ENCODE data around the gene MCC.

MCC gene

DNA sequence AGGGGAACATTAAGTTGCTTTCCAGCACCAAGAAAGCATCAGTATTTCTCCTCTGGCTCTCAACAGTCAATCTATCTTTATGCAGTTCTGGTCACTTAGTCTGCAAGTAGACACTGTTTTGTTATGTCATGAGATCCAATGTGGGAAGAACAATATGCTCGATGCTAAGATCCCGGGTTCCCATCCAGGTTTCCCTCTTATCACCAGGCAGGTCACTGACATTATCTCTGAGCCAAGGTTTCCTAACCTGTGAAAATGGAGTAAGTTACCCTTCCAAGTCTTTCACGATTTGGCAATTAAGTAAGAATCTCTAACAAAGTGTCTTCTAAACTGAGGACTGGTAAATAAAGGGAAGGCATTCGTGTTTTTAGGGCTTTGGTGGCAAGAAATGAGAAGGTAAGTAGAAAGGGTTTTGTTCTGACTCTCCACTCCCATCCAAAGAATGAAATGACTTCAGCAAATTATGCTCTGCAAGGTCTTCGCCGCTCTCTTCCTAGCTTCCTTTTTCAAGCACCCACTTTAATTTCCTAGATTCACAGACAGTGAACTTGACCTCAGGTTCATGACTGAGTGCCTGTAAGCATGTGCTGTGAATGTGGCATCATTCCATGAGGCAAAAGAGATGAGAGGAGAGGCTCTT lies 425.3 kb downstream of the MCC start:
- no peak for DNase-seq (ENCODE audit: low read depth)
- no peak overlapping the region for H3K4me3 ChIP-seq (ENCODE audit: low read length)
- TF ChIP-seq, protein P1, sequence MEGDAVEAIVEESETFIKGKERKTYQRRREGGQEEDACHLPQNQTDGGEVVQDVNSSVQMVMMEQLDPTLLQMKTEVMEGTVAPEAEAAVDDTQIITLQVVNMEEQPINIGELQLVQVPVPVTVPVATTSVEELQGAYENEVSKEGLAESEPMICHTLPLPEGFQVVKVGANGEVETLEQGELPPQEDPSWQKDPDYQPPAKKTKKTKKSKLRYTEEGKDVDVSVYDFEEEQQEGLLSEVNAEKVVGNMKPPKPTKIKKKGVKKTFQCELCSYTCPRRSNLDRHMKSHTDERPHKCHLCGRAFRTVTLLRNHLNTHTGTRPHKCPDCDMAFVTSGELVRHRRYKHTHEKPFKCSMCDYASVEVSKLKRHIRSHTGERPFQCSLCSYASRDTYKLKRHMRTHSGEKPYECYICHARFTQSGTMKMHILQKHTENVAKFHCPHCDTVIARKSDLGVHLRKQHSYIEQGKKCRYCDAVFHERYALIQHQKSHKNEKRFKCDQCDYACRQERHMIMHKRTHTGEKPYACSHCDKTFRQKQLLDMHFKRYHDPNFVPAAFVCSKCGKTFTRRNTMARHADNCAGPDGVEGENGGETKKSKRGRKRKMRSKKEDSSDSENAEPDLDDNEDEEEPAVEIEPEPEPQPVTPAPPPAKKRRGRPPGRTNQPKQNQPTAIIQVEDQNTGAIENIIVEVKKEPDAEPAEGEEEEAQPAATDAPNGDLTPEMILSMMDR (conservative IDR thresholded peaks at IDR 0.05; ENCODE audit: low read depth, low read length), result no peak

DNA sequence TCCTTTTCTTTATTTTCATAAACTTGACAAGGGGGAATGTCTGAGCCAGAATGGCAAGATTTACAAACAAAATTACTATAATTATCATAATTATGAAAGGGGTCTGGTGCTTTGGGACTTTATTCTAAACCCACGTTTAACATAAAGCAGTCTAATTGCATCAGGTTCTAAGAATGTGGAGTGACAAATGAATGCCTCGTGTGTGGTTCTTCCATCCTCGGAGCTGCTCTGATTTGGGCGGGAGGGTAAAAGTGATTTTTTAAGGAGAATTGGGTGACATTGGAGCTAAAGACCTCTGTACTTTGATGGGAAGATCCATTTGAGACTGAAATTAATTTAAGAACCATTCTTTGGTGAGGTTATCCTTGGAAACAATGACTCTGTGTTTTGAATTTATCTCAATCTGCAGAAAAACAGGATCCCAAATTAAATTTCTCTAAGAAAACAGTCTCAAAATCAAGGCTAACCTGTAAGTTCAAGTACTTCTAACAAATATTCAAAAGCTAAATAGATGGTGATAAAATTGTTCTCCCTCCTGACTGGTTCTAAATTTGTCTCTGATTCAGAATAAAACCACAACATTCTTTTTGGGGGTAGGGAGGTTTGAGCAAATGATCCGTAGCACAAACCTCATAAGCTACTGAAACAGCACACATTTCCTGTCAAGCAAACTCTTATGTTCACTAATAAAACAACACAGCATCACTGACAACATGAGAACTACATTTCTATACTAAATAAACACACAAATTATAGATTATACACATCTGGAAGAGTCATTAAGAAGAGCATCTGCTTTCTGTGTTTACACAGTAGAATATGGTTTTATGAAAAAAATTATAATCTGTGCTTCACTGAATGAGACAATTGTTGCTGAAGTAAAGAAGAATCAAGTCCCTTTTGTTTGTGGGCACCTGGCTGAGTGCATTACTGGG lies 426.1 kb downstream of the MCC start:
- no peak overlapping the region for H3K4me3 ChIP-seq (ENCODE audit: low read length)
- no peak for DNase-seq (ENCODE audit: low read depth)
- TF ChIP-seq, protein P1 (conservative IDR thresholded peaks at IDR 0.05; ENCODE audit: low read depth, low read length), result no peak

DNA sequence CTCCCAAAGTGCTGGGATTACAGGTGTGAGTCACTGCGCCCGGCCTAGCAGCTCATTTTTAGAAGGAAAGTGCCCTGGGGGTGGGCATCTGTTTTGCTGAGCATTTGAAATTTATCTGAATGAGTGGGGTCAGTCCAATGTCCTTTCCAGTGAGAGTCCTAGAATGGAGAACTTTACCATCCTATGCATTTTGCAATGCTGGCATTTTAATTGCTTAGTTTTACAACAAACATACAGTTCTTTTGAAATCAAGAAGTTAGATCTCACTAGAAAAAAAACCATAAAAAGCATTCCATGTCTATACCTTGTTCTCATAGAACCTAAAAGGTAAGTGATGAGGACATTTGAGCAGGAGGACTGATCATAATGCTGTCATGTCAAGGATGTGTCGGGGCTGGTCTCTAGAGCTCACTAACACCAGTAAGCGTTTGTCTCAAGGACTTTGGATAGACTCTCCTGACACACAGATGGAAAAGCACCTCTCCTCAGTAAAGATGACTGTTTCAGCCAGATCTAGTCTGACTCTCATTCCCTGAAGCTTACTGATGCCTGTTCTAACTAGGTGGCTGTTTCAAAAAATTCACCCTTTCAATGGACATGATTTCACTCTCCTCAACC lies 427.7 kb downstream of the MCC start:
- TF ChIP-seq, protein P1 (conservative IDR thresholded peaks at IDR 0.05; ENCODE audit: low read depth, low read length), result no peak
- H3K4me3 ChIP-seq (ENCODE audit: low read length), result no peak overlapping the region
- DNase-seq (ENCODE audit: low read depth), result no peak

DNA sequence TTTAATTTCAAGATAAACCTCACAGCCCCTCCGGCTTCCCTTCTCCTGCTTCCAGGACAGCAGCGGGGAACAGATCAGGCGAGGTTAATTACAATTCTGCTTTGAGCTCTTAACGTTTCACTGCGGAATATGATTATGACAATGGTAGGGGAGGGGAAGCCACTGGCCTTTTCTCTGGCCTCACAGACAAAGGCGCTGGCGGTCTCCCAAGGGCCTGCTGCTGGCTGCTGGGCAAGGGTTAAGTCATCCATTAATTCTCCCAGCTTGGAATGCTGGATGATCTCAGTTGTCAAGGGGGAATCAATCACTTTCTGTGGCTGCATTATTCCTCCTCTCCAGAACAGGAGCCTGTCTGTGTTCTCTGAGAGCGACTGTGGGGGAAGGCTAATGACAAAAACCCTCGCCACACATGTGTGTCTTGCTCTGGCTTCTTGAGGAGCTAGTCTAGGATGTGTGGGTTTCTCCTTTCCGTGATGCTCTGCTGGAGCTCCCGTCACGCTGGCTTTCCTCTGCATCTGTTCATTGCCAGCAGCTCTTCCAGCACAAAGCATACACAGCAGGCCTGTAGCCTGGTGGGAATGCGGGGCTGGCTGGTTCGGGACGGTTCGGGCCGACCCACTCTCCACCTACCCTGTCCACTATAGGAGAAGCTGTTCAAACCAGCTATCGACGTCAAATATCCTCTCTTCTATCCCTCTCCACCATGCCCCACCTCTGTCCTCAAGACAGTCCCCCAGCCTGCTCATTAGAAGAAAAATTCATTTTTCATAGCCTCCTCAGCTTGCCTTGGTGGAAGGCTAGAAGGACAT lies 428.8 kb downstream of the MCC start:
- TF ChIP-seq, protein P1 (conservative IDR thresholded peaks at IDR 0.05; ENCODE audit: low read depth, low read length), result no peak
- DNase-seq (ENCODE audit: low read depth), result no peak
- no peak overlapping the region for H3K4me3 ChIP-seq (ENCODE audit: low read length)

DNA sequence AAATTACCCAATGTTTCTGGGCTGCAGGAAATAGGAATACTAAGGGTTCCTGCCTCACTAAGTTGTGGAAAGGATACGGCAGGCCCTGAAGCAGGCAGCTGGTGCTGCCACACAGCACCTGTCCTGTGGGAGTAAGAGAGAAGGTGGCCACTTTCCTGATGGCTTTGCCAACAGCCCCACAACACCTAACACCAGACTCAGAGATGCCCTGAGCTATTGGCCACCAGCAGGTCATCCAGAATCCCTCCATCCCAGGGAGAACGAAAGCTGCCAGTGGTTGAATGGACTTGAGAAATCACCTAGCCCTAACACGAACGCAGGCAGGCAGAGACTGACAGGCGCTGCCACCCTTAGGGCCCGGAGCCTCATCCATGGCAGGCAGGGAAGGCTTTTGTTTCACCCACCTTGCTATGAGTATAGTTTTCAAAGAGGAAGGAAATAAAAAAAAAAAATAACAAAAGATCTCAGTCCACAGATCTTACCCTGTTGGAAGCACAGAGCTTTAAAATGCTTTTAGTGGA lies 429.5 kb downstream of the MCC start:
- H3K4me3 ChIP-seq (ENCODE audit: low read length), result no peak overlapping the region
- TF ChIP-seq, protein P1 (conservative IDR thresholded peaks at IDR 0.05; ENCODE audit: low read depth, low read length), result no peak
- no peak for DNase-seq (ENCODE audit: low read depth)

DNA sequence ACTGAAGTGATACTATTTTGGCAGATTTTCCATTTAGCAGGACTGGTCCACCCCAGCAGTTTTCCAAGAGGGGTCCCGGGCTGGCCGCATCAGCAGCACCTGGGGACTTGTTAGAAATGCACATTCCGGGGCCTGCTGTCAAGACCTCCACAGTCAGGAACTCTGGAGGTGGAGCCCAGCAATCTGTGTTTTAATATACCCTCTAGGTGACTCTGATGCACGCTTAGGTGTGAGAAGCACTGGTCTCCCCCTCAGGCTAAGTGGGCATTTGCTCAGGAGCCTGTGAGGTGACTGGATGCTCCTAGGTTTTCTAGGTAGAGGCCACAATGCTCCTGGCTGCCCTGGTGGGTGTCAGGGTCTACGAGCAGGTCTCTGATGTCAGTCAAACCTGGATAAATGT lies 430.0 kb downstream of the MCC start:
- TF ChIP-seq, protein P1 (conservative IDR thresholded peaks at IDR 0.05; ENCODE audit: low read depth, low read length), result no peak
- DNase-seq (ENCODE audit: low read depth), result no peak

More for the DNA sequence above, 430.0 kb downstream of the MCC start:
- no peak overlapping the region for H3K4me3 ChIP-seq (ENCODE audit: low read length)
